HL-60 (cell line): ENCODE results near the gene HRAS.

ENCODE experiments used
- DNase-seq, 2 experiments: peaks; one replicate each; pipeline ENCODE4 v3.0.0-alpha.2; 2010 to 2020; ENCODE audit warnings: low read depth in 1 of 2, low spot score in 1 of 2
- H3K27ac ChIP-seq: fragments of 250-450 bp; sonication (Bioruptor Pico); replicated peaks from 2 replicates; pipeline ENCODE4 v1.5.1; 2020; ENCODE audit warnings: mild to moderate bottlenecking, moderate library complexity
- H3K27me3 ChIP-seq: fragments of 250-450 bp; sonication (Bioruptor Pico); 2 replicates; pipeline ENCODE4 v1.5.1; 2021; ENCODE audit warnings: mild to moderate bottlenecking, moderate library complexity; ENCODE audit not compliant: insufficient read depth, poor library complexity, severe bottlenecking
- H3K4me3 ChIP-seq: replicated peaks from 2 replicates; pipeline ENCODE4 v1.5.1; 2011; ENCODE audit warnings: mild to moderate bottlenecking, control low read depth, low read length; ENCODE audit not compliant: insufficient read depth
- GABPA ChIP-seq: IDR thresholded peaks from 2 replicates; pipeline ENCODE4 v1.6.1; 2012; ENCODE audit warnings: low read depth
- POLR2AphosphoS5 ChIP-seq: IDR thresholded peaks from 2 replicates; pipeline ENCODE4 v1.6.1; 2012; ENCODE audit warnings: low read depth
- SPI1 ChIP-seq: IDR thresholded peaks from 2 replicates; pipeline ENCODE4 v1.6.1; 2012; ENCODE audit warnings: low read depth, mild to moderate bottlenecking, borderline replicate concordance
- TF ChIP-seq, protein P1 (sequence below): IDR thresholded peaks from one replicate; pipeline ENCODE4 v1.5.1; 2011; ENCODE audit warnings: low read length, control low read depth, inconsistent platforms; ENCODE audit not compliant: insufficient read depth
- TF ChIP-seq, protein P2 (sequence below): IDR thresholded peaks from 2 replicates; pipeline ENCODE4 v1.6.1; 2012; ENCODE audit warnings: low read depth; ENCODE audit not compliant: insufficient replicate concordance

Gene HRAS

GRCh38 chr11:533586-534395 is 1.6 kb downstream of the HRAS start:
- DNase-seq, result no peak
- TF ChIP-seq, protein P1, sequence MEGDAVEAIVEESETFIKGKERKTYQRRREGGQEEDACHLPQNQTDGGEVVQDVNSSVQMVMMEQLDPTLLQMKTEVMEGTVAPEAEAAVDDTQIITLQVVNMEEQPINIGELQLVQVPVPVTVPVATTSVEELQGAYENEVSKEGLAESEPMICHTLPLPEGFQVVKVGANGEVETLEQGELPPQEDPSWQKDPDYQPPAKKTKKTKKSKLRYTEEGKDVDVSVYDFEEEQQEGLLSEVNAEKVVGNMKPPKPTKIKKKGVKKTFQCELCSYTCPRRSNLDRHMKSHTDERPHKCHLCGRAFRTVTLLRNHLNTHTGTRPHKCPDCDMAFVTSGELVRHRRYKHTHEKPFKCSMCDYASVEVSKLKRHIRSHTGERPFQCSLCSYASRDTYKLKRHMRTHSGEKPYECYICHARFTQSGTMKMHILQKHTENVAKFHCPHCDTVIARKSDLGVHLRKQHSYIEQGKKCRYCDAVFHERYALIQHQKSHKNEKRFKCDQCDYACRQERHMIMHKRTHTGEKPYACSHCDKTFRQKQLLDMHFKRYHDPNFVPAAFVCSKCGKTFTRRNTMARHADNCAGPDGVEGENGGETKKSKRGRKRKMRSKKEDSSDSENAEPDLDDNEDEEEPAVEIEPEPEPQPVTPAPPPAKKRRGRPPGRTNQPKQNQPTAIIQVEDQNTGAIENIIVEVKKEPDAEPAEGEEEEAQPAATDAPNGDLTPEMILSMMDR, result no peak
- no peak for TF ChIP-seq GABPA
- TF ChIP-seq SPI1, result no peak
- TF ChIP-seq, protein P2, sequence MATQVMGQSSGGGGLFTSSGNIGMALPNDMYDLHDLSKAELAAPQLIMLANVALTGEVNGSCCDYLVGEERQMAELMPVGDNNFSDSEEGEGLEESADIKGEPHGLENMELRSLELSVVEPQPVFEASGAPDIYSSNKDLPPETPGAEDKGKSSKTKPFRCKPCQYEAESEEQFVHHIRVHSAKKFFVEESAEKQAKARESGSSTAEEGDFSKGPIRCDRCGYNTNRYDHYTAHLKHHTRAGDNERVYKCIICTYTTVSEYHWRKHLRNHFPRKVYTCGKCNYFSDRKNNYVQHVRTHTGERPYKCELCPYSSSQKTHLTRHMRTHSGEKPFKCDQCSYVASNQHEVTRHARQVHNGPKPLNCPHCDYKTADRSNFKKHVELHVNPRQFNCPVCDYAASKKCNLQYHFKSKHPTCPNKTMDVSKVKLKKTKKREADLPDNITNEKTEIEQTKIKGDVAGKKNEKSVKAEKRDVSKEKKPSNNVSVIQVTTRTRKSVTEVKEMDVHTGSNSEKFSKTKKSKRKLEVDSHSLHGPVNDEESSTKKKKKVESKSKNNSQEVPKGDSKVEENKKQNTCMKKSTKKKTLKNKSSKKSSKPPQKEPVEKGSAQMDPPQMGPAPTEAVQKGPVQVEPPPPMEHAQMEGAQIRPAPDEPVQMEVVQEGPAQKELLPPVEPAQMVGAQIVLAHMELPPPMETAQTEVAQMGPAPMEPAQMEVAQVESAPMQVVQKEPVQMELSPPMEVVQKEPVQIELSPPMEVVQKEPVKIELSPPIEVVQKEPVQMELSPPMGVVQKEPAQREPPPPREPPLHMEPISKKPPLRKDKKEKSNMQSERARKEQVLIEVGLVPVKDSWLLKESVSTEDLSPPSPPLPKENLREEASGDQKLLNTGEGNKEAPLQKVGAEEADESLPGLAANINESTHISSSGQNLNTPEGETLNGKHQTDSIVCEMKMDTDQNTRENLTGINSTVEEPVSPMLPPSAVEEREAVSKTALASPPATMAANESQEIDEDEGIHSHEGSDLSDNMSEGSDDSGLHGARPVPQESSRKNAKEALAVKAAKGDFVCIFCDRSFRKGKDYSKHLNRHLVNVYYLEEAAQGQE, result no peak
- TF ChIP-seq POLR2AphosphoS5, result no peak
- H3K4me3 ChIP-seq, result peak overlapping the region; percentile 84; the same call in 1 of the 2 replicates
- no peak overlapping the region for H3K27ac ChIP-seq
- H3K27me3 ChIP-seq, result no peaks in the 10 kb centered on the region

- Histone ChIP-seq H3K4me3 (no peak overlapping the region), H3K27ac (no peak overlapping the region), H3K27me3 (no peaks in the 10 kb centered on the region)
- DNase-seq, result no peak
- TF ChIP-seq SPI1 (no peak), GABPA (no peak), POLR2AphosphoS5 (no peak)
- TF ChIP-seq, protein P2, result no peak
- TF ChIP-seq, protein P1, result no peak
These were observed 2.3 kb downstream of the HRAS start for GRCh38 chr11:532986-533585.

GRCh38 chr11:532527-532985 is 2.8 kb downstream of the HRAS start:
- TF ChIP-seq, protein P2, result no peak
- TF ChIP-seq GABPA, result no peak
- TF ChIP-seq POLR2AphosphoS5, result no peak
- TF ChIP-seq, protein P1, result no peak
- no peak for TF ChIP-seq SPI1
- Histone ChIP-seq H3K27me3 (no peaks in the 10 kb centered on the region), H3K27ac (no peak overlapping the region), H3K4me3 (no peak overlapping the region)
- DNase-seq, result no peak
